ENCODE measurements around the gene PC.

GRCh38 chr11:66996609-66997273 lies 38.6 kb upstream of the PC start:
- TF ChIP-seq CTCF (IDR thresholded peaks at IDR 0.05; ENCODE audit: insufficient read depth, low read depth, low read length), result no peak
- TF ChIP-seq EZH2 (IDR thresholded peaks at IDR 0.05; ENCODE audit: insufficient read depth, low read length), result no peak

All from astrocyte (in vitro differentiated cells and primary cell).